ENCODE results near the gene TRIOBP. TPM values are rescaled to one million over a fixed set of nuclear protein-coding genes. Genes with fewer than 3 reads are reported as not detected.

Gene TRIOBP
- total RNA-seq, 1 donor from 2014 or later, result 42.9 TPM

- TF ChIP-seq CTCF (conservative IDR thresholded peaks at IDR 0.05), result peak; percentile 40
- DNase-seq (ENCODE audit: extremely low spot score, unreplicated experiment), result no peak
- Mint-ChIP-seq H3K36me3 (no peaks in the 10 kb centered on the region), H3K27me3 (peaks cover 3% of the 10 kb centered on the region), H3K9me3 (no peaks in the 10 kb centered on the region), H3K4me1 (ENCODE audit: unreplicated experiment) (peaks cover 29% of the 10 kb centered on the region), H3K27ac (peak overlapping the region; percentile 87), H3K4me3 (peak overlapping the region; percentile 92)
Measured at GRCh38 chr22:37802310-37803194, 105.7 kb downstream of the TRIOBP start.

GRCh38 chr22:37803195-37803638 lies 106.4 kb downstream of the TRIOBP start:
- Mint-ChIP-seq H3K27me3 (peaks cover 3% of the 10 kb centered on the region), H3K4me3 (peak overlapping the region; percentile 89), H3K27ac (peak overlapping the region; percentile 86), H3K9me3 (no peaks in the 10 kb centered on the region), H3K4me1 (ENCODE audit: unreplicated experiment) (peaks cover 30% of the 10 kb centered on the region), H3K36me3 (no peaks in the 10 kb centered on the region)
- no peak for TF ChIP-seq CTCF (conservative IDR thresholded peaks at IDR 0.05)
- DNase-seq (ENCODE audit: extremely low spot score, unreplicated experiment), result no peak

- no peak for DNase-seq (ENCODE audit: extremely low spot score, unreplicated experiment)
- Mint-ChIP-seq H3K9me3 (no peaks in the 10 kb centered on the region), H3K4me1 (ENCODE audit: unreplicated experiment) (peaks cover 32% of the 10 kb centered on the region), H3K27me3 (peaks cover 3% of the 10 kb centered on the region), H3K36me3 (no peaks in the 10 kb centered on the region), H3K27ac (peak overlapping the region; percentile 86), H3K4me3 (peak overlapping the region; percentile 89)
- no peak for TF ChIP-seq CTCF (conservative IDR thresholded peaks at IDR 0.05)
Measured at GRCh38 chr22:37803639-37804351, 106.9 kb downstream of the TRIOBP start.

- no peak for DNase-seq (ENCODE audit: extremely low spot score, unreplicated experiment)
- H3K4me1 Mint-ChIP-seq (ENCODE audit: unreplicated experiment), result peaks cover 32% of the 10 kb centered on the region
- H3K4me3 Mint-ChIP-seq, result peak overlapping the region; percentile 89
- TF ChIP-seq CTCF (conservative IDR thresholded peaks at IDR 0.05), result no peak
- H3K27ac Mint-ChIP-seq, result peak overlapping the region; percentile 86
- peaks cover 3% of the 10 kb centered on the region for H3K27me3 Mint-ChIP-seq
- no peaks in the 10 kb centered on the region for H3K36me3 Mint-ChIP-seq
- H3K9me3 Mint-ChIP-seq, result no peaks in the 10 kb centered on the region
Measured at GRCh38 chr22:37804352-37804880, 107.6 kb downstream of the TRIOBP start.

- DNase-seq (ENCODE audit: extremely low spot score, unreplicated experiment), result peak; percentile 93
- Mint-ChIP-seq H3K9me3 (no peaks in the 10 kb centered on the region), H3K36me3 (no peaks in the 10 kb centered on the region), H3K27me3 (peaks cover 3% of the 10 kb centered on the region), H3K4me3 (peak overlapping the region; percentile 88), H3K4me1 (ENCODE audit: unreplicated experiment) (peaks cover 32% of the 10 kb centered on the region), H3K27ac (peak overlapping the region; percentile 76)
- TF ChIP-seq CTCF (conservative IDR thresholded peaks at IDR 0.05), result no peak
Measured at GRCh38 chr22:37804881-37805809, 108.3 kb downstream of the TRIOBP start.

All from type B pancreatic cell (in vitro differentiated cells).